Activated CD4-positive, alpha-beta T cell treated with anti-CD3 and anti-CD28 coated beads, Interleukin-2, amount 50 U/mL, for 16 hours (primary cell): Measurements from ENCODE around the gene TNFRSF4.

Source experiments
- DNase-seq: peaks from one replicate; pipeline ENCODE4 v3.0.0-alpha.2; 2020

The TNFRSF4 gene

GRCh38 chr1:1166642-1167397 lies 47.1 kb downstream of the TNFRSF4 start:
- DNase-seq, result no peak

GRCh38 chr1:1165900-1166421 lies 48.0 kb downstream of the TNFRSF4 start:
- DNase-seq, result no peak

- no peak for DNase-seq
Measured at GRCh38 chr1:1165485-1165884, 48.5 kb downstream of the TNFRSF4 start.

GRCh38 chr1:1164701-1165451 lies 49.1 kb downstream of the TNFRSF4 start:
- no peak for DNase-seq

- DNase-seq, result no peak
Measured at GRCh38 chr1:1164361-1164700, 49.6 kb downstream of the TNFRSF4 start.

- DNase-seq, result no peak
Measured at GRCh38 chr1:1163538-1164070, 50.3 kb downstream of the TNFRSF4 start.

GRCh38 chr1:1162597-1163537 lies 51.1 kb downstream of the TNFRSF4 start:
- no peak for DNase-seq

- DNase-seq, result no peak
Measured at GRCh38 chr1:1161683-1162079, 52.3 kb downstream of the TNFRSF4 start.
